Activated CD8-positive, alpha-beta memory T cell treated with anti-CD3 and anti-CD28 coated beads for 48 hours (primary cell): ENCODE measurements around the gene PDE4A.
"Not testable (repeated sequence)": the region's sequence is repeated elsewhere in the genome, so short reads cannot be mapped to it uniquely, and the experiment has no call there.

ENCODE experiments used
- DNase-seq, 3 experiments: peaks; one replicate each; pipeline ENCODE4 v3.0.0-alpha.2; 2020; ENCODE audit warnings: low read depth in 2 of 3, low spot score in 2 of 3

The PDE4A gene

DNA sequence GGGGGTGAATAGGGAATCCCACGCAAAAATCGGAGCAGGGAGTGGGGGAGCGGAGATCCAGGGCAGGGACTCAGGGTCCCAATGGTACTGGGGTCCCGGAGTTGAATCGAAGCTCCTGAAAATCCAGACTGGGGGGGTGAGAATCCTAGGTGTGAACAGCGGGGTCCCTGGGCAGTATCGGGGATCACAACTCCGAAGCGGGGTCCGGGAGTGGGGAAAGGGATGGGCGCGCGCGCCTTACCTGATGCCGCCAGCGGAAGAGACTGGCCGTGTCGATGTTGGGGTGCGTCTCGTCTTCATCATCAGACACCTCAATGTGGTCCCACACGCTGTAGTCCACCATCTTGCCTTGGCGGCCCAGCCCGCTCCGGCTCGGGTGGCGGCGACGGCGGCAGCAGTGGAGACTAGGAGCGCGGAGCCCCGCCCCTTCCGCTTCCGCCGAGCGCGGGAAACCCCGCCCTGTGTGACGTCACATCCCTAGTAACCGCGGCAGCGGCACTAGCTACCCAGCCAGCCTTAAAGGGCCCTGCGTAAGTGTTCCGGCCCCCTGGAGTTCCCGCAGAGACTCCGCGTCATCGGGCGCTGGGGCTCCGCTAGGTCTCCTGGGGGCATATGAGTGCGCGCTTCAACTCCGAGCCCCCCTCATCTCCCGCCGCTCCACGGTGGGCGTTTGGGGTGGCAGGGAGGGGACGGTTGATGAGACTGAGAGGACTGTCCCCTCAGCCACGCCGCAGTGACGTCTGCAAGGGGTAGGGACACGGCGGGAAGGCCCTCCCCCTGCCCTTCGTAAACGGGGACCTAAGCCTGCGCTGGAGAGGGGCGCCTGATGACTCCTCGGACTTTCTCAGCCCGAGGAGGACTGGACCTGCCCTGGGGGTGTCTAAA, 17.0 kb upstream of the PDE4A start, which contains the start of gene CDC37:
Gene CDC37, minus strand, starts transcription at position 406 of the 885 bp plus-strand sequence. Its CDS starts 63 bp downstream, at position 343.
- DNase-seq: peak in 2 of 3 experiments; percentile 97 to 99

DNA sequence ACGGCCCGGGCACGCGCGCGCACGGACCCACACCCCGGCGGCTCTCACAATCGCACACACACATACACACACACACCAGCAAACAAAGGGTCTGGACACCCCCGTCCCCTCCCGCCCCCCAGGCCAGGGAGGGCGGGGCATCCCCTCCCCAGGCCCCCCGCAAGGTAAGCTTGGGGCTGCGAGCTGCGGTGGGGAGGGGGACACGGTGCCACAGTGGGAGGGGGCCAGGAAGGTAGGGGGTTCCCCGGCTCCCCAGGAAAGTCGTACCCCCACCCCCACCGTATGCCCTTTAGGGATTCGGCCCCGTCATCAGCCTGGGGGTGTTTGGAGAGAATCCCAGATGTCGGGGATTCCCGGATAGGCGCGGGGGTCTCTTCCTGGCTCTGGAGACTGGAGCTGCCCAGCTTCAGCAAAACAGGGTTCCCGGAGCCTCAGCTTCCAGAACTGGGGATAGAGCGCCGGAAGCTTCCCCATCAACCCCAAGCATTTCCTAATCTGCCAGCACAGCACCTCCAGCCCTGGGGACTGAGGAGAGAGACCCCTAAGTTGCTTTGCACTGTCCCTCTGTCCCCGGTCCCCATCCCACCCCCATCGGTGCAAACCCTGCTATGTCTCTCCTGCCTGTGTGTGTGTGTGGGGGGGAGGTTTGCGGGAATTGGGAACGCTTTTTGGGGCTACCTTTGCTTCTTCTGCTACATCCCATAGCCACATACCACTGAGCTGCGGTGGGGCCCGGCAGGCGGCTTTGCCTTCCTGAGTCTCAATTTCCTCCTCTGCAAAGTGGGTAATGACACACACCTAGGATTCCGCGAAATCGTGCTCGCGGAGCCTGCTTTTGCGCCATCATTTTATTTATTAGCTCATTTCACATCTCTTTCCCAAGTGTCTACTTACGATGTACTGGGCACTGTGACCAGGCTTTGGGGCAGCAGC, 15.2 kb upstream of the PDE4A start:
- no peak for DNase-seq

DNA sequence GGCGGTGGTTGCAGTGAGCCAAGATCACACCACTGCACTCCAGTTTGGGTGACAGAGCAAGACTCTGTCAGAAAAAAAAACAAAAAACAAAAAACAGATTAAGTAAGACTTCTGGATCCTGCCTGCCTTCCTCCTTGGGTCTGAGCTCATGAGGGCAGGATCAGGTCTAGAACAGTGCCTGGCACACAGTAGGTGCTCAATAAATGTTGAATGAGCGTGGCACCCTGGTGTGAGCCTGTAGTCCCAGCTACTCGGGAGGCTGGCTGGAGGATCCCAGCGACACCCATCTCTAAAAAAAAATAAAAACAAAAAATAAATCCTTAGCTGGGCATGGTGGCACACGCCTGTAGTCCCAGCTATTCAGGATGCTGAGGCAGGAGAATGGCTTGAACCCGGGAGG, 14.1 kb upstream of the PDE4A start:
- no peak for DNase-seq

DNA sequence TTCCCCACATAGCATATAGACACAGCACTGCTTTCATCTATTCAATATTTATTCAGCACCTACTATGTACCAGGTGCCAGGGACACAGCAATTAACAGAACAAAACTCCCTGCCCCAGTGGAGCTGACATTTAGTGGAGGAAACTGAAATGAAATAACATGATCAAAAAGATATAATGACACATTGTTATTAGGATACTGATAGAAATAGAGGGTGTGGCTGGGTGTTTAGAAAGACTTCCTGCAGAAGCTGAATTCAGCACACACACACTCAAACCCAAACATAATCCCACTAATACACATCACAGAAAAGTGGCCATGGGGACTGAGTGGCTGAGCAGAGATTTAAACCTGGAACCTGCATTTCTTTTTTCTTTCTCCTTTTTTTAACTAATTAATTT, 13.2 kb upstream of the PDE4A start:
- no peak for DNase-seq

DNA sequence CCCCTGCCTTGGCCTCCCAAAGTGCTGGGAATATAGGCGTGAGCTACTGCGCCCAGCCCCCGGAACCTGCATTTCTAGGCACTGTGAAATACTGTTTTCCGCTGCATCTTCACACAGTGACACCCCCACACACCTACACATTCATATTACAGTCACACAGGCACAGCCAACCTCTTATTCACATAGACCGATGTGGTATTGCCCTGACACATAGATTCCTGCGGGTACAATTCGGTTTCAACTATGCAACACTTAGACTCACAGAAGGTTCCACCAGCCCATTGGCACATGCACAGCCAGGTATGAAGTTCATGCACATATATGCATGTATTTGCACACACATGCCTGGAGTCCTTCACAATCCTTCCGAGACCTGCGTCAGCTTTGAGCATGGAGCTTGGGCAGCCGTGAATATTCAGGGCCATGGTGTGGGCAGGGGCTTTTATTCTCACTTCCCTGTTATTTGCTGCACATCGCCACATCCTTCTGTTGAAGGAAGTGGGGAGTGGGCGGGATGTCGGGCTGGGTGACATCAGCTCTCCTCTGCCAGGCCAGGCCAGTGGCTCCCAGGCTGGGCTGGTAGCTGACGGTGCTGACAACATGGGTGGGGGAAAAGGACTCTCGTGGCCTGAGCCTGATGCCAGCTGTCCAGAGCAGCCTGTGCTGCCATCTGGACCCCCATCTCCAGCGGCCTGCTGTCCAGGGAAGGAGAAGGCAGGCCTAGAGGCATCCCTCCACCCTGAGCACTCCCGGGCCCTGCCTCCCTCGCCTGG, 11.6 kb upstream of the PDE4A start:
- no peak for DNase-seq

DNA sequence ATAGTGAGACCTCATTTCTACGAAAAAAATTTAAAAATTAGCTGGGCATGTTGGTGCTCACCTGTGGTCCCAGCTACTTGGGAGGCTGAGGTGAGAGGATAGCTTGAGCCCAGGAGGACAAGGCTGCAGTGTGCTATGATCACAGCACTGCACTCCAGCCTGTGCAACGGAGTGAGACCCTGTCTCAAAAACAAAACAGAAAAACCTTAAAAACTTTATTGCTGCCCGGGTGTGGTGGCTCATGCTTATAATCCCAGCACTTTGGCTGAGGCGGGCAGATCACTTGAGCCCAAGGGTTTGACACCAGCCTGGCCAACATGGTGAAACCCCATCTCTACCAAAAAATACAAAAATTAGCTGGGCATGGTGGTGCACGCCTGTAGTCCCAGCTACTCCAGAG, 9.1 kb upstream of the PDE4A start:
- DNase-seq: not testable (repeated sequence)

DNA sequence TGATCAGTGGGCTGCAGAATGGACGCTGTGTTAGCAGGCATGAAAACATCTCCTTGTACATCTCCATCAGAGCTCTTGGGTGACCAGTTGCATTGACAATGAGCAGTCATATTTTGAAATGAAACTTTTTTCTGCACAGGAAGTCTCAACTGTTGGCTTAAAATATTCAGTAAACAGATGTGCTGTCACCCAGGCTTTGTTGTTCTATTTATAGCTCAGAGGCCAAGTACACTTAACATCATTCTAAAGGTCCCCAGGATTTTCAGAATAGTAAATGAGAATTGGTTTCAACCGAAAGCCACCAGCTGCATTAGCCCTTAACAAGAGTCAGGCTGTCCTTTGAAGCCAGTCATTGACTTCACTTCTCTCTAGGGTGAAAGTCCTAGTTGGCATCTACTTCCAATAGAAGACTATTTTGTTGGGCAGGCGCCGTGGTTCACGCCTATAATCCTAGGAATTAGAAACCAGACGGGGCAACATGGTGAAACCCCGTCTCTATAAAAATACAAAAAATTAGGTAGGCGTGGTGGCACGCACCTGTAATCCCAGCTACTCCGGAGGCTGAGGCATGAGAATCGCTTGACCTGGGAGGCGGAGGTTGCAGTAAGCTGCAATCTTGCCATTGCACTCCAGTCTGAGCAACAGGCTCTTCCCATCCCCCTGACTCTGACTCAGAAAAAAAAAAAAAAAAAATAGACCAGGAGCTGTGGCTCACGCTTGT, 7.9 kb upstream of the PDE4A start:
- no peak for DNase-seq

DNA sequence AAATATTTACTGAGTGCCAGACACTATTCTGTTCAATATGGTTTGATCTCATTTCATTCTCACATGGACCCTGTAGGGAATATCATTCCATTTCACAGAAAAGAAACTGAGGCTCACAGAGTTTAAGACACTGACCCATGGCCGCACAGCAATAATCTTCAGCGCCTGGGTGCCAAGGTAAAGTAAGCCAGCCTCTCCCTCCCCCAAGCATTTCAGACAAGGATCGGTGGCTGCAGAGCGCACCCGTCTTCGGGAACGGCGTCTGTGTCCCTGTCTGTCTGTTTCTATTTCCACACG, 4.3 kb upstream of the PDE4A start:
- no peak for DNase-seq

DNA sequence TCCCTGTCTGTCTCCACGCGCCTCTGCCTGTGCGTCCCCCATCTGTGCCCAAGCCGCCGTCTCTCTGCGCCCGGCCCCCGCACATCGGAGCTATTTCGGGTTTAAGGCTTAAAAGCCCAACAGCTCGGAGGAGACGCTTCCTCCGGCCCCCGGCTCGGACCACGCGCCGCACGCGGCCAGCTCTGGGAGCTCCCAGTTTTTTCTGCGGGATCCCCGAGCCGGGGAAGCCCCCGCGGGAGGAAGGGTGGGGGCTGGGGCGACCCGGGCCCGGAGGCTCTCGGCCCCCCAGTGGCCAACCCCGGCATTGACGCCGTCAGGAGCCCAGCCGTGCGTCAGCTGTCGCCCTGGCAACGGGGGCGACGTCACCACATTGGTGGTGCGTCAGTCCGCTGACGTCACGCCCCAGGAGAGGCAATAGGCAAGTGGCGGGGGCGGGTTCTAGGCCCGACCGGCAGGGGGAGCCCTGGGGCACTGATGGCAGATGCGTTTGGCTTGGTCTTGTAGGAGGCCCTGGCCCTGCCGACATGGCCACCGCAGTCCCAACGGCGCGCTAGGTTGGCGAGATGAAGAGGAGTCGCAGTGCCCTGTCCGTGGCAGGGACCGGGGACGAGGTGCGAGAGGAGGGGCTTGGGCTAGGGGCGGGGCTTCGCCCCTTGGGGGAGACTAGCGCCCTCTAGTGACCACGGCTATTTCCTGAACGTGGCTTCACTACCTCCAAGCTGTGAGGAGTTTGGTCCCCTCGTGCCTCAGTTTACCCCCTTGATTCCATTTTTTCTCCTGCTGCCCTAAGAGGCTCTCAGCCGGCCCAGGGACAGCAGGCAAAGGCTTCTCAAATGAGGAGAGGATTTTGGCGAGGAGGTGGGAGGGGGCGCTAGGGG, 3.7 kb upstream of the PDE4A start:
- peak; percentile 92 to 98 (median 95) for DNase-seq

DNA sequence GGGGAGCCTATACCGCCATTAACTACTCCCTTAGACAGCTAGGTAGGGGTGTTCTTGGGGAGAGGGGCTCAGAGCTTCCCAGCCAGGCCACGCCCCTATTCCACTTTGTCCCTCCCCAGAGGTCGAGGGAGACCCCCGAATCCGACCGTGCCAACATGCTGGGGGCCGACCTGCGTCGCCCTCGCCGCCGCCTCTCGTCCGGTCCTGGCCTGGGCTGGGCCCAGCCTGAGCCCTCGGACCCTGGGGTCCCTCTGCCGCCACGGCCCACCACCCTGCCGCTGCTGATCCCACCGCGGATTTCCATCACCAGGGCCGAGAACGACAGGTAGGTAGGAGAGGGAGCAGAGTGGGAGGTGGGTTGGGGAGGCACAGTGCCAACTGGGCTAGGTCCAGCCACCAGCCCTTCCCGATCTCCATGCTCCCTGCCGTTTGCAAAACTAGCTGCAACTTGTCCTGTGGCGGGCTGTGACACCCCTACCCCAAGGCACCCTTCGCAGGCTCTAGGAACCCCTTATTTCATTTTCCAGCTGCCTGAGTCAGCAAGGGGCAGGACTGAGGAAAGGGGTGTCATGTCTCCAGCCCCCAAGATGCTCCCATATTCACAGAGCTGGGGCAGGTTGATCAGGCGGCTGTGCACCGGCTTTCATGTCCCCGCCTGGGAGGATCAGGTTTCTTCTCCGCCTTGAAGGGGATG, 2.6 kb upstream of the PDE4A start:
- DNase-seq: no peak

DNA sequence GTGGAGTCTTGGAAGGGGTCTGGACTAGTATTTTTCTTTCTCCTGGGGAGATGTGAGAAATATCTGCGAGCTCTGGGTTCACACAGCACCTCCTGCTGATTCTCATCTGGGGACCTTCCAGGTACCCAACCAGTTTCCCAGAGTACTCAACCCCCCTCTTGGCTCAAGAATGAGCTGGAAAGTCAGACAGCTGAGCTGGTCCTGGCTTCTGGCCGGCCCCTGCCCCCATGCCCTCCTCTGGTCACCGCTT, 2.2 kb upstream of the PDE4A start:
- DNase-seq: no peak

DNA sequence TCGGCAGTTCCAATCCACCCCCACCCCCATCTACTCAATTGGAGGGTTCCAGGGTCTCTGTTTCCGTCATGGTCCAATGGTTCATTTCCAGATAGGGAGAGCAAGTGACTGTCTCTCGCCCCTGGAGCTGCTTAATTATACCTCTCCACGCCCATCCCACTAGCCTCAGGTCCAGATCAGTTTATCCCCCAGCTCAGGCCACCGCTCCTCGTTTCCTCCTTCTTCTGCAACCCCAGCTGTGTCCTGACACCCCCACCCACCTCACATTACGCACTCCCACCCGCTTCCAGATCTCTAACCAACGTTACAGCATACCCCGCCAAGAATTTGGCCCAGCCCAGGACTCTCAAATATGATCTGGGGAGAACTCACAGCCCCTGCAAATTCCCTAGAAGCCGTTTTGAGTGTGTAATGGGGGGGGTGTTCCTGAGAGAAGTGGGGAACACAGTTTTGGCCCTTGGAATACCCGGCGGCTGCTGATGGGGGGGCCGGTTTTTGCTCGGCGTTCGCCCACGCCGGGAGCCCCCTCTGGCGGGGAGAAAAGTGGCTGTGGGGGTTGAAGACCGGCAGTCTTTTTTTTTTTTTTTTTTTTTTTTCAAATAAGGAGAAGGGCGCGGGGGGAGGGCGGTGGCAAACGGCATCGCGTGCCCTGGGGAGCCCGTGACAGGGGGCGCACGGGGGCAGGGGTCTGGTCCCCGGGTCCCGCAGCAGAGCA, 1.7 kb upstream of the PDE4A start:
- no peak for DNase-seq

DNA sequence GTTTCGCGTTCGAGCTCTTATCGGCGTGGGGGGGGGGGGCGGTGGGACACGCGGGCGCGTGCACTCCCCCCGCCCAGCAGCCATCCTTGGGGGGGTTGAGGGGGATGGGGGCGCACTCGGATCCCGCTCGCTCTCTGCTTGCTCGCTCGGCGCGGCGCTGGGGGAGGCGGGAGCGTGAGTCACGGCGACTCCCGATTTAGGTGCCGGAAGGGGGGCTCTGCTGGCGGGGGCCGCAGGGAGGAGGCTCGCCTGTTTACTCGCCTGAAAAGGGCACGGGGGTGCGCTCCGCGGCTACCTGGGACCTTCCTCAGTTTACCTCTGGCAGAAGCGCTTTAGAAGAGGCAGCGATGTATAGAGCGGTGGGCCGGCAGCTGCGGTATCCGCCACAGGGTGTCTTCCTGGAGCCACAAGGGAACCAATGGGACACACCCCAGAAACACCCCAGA, 1.1 kb upstream of the PDE4A start:
- no peak for DNase-seq

DNA sequence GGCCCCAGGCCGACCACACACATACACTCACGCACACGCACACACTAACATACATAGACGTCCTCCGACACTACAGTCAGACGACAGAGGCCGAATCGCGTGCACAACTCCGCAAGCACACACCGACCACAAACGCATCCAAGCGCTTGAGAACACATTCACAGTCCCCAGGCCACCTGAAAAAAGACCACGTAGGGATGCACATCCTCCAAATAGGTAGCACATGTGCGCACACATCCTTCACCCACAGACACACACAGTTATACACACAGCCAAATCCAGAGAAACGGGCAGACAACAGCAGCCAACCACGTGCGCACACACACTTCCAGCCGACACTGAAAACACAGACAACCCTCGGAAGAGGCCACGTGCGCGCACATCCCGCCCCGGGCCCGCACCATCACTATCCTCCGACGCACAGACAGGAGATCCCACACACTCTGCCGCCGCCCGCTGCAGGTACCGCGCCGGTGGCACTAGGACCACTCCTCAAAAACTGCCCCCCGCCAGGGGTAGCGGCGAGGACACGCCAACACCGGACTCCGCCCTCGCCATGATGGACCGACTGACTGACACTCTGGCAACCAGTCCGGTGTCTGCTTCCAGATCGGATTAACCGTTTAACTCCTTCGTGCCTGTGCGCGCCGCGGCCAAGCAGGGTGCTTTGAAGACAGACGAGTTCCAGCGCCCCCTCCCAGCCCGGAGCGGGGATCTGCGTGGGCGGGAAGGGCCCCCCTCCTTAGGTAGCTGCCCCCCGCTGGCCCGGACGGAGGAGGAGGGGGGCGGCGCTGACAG, 493 bp upstream of the PDE4A start:
- DNase-seq: peak in 1 of 3 experiments; percentile 55

DNA sequence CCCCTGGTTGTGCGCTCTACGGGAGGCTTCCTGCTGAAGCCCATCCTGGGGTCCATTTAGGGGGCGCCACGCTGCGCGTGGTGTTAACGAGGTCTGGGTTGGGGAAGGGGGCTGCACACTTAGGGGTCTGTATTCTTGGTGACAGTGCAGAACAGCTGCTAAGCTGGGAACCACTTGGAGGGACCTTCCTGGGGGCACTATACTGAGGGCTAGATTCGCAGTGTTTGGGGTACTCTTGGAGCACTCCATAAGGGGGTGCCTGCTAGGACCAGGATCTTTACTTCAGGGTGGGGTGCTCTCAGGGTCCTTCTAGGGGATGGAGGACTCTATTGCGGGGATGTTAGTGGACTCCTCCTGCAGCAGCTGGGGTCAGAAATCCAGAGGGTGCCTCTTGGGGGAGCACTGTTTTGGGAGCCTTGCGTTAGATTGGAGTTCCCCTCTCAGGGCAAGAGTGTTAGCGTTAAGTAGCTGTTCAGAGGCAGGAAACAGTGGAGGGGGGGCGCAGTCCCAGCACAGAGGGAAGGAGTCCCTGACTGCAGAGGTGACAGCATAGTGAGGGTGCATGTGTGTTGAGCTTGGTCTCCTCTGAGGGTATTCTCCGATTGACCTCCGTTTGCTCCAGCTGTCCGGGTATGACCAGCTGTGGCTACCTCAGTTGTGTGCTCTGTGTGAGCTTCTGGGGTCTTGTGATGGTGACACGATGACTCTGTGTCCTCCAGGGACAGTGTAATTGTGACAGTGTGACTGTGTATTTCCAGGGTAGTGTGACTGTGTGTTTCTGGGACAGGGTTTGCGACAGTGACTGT, 1.1 kb downstream of the PDE4A start:
- DNase-seq: no peak

DNA sequence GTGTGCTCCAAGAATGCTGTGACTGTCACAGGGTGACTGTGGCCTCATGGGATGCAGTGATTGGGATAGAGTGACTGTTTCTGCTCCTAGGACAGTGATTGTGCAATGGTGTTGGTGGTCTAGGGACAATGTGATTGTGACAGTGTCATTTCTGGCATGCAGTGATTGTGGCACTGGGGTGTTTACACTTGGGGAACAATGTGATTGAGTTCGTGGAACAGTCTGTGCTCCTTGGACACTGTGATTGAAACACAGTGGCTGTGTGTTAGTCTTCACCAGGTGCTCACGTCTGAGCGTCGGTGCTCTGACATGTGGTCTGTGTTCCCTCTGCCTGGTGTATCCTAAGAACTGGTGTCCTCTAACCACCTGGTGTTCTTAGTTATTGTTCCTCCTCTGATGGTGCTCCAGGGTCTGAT, 1.7 kb downstream of the PDE4A start:
- no peak for DNase-seq

DNA sequence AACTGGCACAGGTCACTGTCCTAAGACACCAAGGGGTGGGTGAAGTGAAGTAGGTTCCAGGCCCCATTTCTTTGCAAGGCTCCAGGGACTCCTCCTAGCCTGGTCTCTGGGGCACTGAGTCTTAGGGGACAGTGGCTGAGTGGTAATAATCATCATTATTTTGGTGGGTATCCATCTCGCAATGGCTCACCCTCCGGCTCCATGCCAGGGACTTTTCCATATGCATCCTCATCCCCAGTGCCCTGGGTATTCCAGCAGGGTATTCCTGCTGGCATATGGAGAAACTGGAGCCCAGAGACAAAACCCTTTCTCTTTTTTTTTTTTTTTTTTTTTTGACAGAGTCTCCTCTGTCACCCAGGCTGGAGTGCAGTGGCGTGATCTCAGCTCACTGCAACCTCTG, 2.5 kb downstream of the PDE4A start:
- no peak for DNase-seq
